Embryonic facial prominence (tissue), 1 donor: ENCODE measurements around the gene CAPRIN2.

Experiments used
- DNase-seq: peaks from one replicate; pipeline ENCODE4 v3.0.0-alpha.2; 2016; ENCODE audit errors: extremely low spot score

CAPRIN2 gene

GRCh38 chr12:30754750-30755394 lies at the start of gene CAPRIN2:
Gene CAPRIN2 (minus strand): TSS chr12:30754951. CDS start chr12:30753520, 1,431 bp downstream.
- peak; percentile 77 for DNase-seq

DNA sequence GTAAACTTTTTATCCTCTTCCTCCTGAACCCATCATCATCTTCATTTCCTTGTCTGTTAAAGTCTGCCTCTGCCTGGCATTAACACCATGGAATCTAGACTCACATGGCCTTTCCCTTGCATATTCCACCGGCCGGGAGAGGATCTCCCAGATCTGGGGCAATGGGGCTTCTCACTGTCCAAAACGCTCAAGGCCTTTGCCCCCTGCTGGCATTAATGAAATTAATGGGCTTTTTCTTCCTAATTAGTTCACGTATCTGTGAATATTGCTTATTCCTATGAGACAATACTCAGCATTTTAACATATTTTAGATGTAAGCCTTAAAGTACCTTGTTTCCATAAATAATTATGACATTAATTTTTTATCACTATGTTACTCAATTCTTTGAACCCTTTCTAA lies 42.9 kb upstream of the CAPRIN2 start:
- DNase-seq, result no peak

- DNase-seq, result no peak
Observed at GRCh38 chr12:30796891-30797371, 42.2 kb upstream of the CAPRIN2 start.

- no peak for DNase-seq
Observed at GRCh38 chr12:30796313-30796780, 41.6 kb upstream of the CAPRIN2 start.

GRCh38 chr12:30795410-30796312 lies 40.9 kb upstream of the CAPRIN2 start:
- no peak for DNase-seq

- no peak for DNase-seq
Observed at GRCh38 chr12:30794591-30795409, 40.0 kb upstream of the CAPRIN2 start.

- DNase-seq, result no peak
Observed at GRCh38 chr12:30794020-30794419, 39.3 kb upstream of the CAPRIN2 start.

DNA sequence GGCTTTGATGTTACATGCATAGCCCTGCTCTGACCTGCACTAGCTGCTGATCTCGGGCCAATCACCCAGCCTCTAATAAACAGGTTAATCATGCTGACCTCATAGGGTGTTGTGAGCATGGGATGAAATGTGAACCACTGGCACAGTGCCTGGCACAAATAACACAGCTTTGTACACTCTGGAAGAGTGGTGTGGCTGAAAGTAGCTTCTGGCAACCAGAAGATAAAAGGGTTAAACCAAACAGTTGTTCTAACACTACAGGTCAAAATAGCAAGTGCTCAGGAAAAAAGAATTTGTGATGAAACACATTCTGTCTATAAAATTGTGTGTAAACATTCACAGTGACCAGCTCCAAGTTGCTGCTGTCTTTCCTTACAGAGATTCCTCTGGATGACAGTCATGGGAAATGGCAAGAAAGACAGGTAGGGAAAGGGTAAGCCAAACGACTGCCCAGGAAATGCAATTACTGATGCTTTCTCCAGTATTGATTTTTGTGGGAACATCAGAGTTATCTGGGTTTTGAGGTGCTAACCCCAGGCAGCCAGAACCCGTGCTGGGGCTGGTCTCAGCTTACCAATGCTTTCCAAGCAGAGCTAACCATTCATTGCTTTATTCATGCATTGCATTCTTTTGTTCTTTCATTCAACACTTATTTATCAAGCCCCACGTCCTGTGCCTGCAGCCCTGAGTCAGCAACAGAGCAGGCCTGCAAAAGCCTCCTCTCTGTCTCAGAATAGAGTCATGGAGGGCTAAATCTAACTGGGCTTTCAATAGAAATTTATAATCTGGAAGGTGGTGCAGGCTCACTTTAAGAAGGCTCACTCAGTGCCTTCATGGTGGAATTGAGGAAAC lies 38.1 kb upstream of the CAPRIN2 start:
- no peak for DNase-seq

- DNase-seq, result no peak
Observed at GRCh38 chr12:30792085-30792484, 37.3 kb upstream of the CAPRIN2 start.

- no peak for DNase-seq
Observed at GRCh38 chr12:30788754-30789153, 34.0 kb upstream of the CAPRIN2 start.

GRCh38 chr12:30785630-30786029 lies 30.9 kb upstream of the CAPRIN2 start:
- DNase-seq, result no peak

DNA sequence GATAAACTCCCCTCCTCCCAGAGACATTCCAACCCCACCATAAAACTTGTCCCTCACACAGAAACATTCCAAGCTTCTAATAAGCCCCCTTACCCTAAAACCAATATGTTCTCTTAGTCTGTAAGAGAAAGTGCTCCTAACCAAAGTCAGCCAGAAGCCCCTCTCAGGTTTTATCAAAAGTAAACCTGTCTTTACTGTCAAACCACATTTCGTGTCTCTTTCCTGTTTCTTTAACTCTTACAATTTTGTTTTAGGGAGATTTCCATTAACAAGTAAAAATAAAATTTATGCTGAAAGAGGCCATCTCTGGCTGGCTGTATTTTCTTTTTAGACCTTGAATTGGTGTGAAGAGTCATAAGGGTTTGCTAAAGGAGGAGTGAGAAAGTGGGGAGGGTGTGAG lies 29.8 kb upstream of the CAPRIN2 start:
- DNase-seq, result no peak

DNA sequence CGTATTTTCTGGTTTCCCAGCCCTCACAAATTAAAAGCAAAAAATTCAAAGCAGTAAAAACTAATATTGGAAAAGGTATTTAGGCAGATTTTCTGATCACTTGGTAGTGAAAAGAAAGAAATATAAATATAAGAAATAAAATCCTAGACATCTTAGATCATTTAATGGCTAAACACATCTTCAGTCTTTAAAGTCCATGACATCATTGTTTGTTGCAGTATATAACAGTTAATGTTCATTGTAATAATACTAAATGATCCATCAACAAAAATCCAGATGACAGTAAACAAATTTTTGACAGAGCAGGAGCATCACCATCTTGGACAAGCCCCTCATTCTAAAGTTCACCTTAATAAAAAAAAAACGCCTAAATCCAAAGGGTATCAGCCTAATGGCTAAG lies 29.2 kb upstream of the CAPRIN2 start:
- no peak for DNase-seq

DNA sequence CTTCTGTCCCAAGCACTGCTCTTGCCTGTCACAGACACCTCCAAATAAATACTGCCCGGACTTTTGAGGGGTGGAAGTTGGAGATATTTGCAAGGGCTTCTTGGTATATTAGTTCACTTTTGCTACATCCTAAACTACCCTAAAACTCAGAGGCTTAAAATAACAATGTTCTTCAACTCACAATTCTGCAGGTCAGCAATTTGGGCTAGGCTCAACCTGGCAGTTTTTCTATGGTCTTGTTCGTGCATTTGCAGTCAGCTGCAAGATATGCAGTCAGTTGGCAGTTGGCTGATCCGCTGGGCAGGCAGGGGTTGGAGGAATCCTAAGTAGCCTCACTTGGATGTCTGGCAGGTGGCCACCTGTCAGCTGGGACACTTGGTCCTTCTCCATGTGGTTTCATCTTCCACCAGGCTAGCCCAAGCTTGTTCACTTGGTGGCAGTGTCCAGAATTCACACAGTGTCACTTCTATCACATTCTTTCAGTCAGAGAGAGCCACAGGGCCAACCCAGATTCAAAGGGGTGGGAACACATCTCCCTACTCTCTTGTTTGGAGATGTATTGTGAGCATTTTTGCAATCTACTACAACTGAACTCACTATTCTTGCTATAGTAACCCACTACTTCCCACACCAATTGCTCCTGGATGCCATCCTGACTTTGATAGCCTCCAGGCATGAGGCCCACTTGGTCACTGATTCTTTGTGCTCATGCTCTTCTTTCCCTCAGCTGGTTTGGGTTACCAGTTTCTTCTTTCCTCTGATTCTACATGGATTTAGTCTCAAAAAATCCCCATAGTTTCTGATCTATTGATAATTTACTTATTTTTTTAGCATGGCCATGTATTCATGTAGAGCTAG lies 27.8 kb upstream of the CAPRIN2 start:
- no peak for DNase-seq

- no peak for DNase-seq
Observed at GRCh38 chr12:30779578-30779977, 24.8 kb upstream of the CAPRIN2 start.

DNA sequence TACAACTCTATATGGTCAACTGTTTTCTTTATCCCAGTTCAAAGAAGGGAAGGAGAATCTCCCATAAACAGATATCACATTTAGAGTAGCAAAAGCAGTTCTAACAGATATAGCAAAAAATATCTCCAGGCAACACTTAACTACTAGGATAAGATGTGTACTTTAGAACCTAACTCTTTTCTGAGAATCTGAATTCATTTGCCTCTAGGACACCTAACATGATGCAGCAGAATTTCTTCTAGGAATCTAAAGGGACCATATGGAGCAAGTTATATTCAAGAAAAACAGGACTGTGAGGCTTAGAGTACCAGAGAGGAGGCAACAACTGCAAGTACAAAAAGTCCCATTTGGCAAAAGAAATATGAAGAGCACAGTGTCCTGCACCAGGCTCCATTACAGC lies 24.4 kb upstream of the CAPRIN2 start:
- DNase-seq, result no peak

DNA sequence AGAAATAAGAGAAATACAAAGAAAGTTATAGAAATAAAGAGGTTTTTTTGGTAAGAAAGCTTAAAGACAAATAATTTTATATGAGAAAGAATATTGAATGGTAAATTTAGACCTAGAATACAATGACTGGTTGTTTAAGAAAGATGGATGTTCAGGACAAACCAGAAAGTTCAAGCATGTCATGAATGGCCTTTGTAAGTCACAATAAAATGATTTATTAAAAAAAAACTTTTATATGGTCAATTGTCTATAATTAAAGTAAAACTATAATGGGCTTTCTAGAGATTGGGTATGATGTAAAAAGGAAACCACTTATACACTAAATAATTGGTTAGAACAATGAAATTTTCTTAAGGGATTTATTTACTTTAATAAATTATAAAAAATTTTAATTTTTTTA lies 19.8 kb upstream of the CAPRIN2 start:
- DNase-seq, result no peak

DNA sequence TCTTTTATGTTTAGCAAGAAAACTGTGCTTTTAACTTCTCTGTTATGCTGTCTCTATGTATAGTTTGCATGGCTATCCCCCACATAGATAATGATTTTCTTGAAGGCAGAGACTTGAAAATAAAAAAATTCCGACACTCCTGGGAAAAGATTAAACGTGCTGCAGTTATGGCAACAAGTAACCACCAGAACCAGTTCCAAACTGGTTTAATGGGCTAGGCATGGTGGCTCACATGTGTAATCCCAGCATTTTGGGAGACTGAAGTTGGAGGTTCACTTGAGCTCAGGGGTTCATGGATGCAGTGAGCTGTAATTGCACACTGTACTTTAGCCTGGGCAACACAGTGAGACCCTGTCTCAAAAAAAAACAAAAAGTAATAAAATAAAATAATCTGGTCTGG lies 15.1 kb upstream of the CAPRIN2 start:
- DNase-seq, result no peak

DNA sequence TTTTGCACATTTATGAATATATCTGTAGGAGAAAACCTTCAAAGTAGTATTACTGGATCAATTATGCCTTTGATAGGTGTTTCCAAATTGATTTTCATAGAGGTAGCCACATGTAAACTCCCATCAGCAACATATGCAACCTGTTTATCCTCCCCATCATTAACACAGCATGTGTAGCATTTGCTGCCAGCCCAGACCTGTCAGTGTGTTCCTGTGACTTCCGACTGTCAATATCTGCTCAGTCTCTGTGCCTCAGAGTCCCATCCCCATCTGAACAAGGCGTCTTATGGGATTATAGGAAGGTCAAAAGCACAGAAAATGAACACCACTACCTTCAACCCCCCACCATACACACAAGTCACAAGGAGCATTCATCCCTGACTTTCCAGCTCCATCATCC lies 9.5 kb upstream of the CAPRIN2 start:
- DNase-seq, result no peak

- no peak for DNase-seq
Observed at GRCh38 chr12:30763053-30763452, 8.3 kb upstream of the CAPRIN2 start.
